ENCODE measurements around the gene LRRC26.

GRCh38 chr9:137138058-137138721 is 31.7 kb downstream of the LRRC26 start:
- TF ChIP-seq EZH2 (IDR thresholded peaks at IDR 0.05; ENCODE audit: insufficient read depth, poor library complexity, severe bottlenecking) (no peak), EZH2phosphoT487 (IDR thresholded peaks at IDR 0.05; ENCODE audit: insufficient read depth, low read depth) (no peak)

All from GM23248 (cell line).